ENCODE data around the gene TOX2.

The TOX2 gene

DNA sequence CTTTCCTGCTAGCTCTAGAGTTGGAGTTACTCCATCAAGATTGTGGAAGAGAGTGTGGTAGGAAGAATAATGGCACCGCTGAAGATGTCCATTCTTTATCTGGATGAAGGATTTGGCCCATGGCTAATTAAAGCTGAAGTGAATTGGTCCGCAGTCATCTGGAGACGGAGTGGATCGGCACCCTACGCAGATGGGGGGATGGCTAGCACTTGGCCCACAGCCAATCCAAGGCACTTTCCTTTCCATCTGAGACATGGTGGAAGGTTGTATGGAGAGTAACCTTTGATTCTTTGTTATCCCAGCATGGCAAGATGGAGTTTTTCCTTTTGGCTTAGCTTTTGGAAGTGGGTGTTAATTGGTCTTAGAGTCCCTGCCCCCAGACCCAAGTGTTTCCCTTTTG, 184.0 kb downstream of the TOX2 start:
- DNase-seq (ENCODE audit: low read depth, low spot score), result no peak

DNA sequence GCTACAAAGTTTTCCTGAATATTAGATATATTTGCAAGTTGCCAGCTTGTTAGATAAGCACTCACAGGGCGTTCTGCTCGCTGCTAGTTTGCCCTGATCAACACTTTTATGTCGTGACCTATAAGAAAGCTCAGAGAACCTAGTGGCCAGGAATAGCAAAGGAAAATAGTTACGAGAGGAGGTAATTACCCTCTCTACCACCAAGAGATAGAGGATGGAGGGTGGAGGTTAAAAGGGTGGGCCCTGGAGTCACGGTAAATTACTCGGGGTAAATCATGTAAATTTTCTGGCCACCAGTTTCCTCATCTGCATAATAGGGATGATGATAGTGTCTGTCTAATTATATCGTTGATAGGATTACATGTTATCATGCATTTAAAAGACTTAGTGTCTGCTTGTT, 185.2 kb downstream of the TOX2 start:
- DNase-seq (ENCODE audit: low read depth, low spot score), result no peak

DNA sequence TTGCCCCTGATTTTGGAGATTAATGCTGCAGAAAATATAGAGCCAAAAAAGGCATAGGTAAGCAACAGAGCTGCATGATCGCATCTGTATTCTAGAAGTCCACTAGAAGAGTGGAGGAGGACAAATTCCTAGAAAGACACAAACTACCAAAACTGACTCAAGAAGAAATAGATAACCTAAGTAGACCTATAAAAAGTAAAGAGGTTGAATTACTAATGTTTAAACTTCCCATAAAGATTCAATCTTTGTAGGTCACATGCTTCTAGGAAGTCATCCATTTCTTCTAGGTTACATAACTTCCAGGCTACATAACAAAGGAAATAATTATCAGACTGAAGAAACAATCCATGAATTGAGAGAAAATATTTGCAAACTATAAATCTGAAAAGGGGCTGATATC, 187.9 kb downstream of the TOX2 start:
- no peak for DNase-seq (ENCODE audit: low read depth, low spot score)

DNA sequence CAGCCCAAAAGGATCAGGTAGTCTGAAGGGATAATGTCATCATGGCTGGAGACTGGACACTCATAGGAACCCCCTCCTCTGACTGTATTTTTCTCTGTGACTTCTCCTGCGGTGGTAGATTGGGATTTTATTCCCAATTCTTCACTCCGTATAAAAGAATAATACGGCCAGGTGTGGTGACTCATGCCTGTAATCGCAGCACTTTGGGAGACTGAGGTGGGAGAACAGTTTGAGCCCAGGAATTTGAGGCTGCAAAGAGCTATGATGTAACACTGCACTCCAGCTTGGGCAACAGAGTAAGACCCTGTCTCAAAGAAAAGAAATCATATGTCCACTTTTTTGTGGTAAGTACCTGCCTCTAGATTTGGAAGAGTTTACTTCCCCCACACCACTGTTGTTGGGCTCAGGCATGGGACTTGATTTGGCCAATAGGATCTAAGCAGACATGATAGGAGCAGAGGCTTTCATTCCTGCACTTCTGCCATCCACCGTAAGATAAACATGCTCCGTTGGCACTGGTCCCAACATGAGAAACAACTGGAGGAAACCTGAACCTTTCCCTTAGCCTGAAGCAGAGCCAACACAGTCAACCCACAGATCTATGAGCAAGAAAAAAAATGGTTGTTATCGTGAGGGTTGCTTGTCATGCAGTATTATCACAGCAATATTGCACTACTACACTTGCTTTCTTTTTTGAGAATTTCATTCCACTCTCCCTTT, 190.3 kb downstream of the TOX2 start:
- no peak for DNase-seq (ENCODE audit: low read depth, low spot score)

DNA sequence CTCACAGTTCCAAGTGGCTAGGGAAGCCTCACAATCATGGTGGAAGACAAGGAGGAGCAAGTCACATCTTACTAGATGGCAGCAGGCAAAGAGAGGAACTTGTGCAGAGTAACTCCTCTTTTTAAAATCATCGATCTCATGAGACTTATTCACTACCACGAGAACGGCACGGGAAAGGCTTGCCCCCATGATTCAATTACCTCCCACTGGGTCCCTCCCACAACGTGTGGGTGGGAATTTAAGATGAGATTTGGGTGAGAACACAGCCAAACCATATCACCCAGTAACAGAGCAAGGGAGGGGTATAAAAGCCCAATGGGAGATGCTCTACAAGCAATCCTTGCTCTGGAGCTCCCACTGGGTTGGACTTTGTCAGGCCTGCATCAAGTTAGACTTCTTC, 192.0 kb downstream of the TOX2 start:
- no peak for DNase-seq (ENCODE audit: low read depth, low spot score)

DNA sequence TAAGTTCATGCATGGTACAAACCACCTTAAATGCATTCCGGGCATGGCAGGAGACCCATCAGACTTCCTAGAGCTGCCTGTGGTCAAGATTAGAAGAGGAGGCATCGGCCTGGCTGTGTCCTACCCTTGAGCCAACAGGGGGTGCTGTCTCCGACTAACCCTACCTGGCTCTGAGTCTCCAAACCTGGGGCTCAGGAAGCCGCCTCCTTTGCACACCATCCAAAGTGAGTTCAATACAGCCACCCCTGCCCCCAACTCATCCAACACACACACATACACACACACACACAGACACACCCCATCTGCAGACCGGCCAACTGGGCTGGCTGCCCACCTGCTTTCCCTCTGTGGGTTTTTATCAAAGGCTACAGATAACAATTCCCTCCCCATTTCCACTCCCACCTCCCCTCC, 195.3 kb downstream of the TOX2 start:
- DNase-seq (ENCODE audit: low read depth, low spot score), result no peak

DNA sequence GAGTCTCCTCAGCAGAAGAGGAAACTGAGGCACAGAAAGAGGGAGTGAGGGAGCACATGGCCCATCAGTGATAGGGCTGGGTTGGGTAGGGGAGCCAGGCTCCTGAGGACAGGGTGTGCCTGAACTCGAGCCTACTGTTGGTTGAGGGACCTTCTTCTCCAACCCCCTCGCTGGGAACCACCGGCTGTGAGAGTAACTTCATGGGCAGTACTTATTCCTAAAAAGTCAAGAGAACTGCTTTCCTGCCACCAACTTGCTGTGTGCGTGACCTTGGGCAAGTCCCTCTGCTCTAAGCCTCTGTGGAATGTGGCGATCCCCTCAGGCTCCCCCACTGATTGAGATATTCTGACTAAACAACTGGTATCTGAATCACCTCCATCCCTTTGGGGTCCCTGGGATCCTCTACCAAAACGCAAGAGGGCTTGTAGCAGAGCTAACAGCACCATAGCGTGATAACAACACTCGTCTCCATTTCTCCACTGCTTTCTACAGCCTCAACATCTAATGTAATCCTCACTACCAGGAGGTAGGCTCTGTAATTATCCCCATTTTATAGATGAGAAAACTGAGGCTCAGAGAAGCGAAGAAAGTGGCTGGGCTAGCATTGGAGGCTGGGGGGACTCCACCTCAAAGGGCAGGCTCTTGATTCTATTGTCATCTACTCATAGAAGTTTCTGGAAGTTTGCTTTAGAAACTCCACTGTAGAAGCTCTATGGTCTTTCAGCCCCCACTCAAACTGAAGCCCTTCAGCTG, 196.3 kb downstream of the TOX2 start:
- DNase-seq (ENCODE audit: low read depth, low spot score), result no peak

DNA sequence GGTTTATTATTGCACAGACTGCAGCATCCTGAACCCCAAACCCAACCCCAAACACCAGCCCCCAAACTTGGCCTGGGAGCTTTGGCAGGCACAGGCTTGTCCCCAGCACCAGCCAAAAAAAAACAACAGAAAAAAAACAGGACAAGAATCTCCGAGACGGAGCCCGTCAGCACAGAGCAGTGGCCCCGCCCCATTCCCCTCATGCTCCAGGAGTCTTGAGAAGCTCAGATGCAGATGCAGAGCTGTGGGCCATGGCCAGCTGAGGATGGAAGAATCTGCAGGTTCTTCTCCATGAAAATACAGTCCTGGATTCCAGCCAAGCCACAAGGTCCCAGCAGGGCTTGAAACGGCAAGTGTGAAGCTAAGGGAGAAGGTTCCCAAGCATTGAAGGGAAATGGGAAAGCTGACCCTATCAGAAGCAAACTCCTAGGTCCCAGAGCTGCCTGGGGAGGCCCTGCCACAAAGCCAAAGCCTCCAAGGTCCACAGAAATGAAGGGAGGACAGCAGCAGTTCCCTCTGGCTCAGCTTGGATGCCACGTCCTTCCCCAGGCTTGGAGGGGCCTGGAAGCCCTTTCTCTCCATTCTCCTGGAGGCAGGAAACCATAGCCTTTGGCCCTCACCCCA, 197.2 kb downstream of the TOX2 start:
- no peak for DNase-seq (ENCODE audit: low read depth, low spot score)

DNA sequence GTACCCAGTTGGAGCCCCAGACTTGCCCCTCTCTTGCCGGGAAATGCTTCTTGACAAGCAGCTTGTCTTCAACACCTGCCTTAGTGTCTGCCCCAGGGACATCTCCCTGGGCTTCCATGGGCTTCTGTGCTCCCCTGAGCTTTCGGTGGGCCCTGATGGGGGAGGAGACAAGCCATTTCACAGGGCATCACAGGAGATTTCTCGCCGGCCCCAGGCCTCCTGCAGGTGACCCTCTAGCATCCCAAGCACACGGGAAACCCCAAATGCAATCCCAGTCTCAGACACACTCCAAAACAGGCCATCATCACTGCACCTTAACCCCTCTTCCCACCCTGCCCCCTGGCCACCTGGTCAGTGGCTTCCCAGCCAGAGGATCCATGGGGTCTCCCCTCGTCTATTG, 197.8 kb downstream of the TOX2 start:
- no peak for DNase-seq (ENCODE audit: low read depth, low spot score)

DNA sequence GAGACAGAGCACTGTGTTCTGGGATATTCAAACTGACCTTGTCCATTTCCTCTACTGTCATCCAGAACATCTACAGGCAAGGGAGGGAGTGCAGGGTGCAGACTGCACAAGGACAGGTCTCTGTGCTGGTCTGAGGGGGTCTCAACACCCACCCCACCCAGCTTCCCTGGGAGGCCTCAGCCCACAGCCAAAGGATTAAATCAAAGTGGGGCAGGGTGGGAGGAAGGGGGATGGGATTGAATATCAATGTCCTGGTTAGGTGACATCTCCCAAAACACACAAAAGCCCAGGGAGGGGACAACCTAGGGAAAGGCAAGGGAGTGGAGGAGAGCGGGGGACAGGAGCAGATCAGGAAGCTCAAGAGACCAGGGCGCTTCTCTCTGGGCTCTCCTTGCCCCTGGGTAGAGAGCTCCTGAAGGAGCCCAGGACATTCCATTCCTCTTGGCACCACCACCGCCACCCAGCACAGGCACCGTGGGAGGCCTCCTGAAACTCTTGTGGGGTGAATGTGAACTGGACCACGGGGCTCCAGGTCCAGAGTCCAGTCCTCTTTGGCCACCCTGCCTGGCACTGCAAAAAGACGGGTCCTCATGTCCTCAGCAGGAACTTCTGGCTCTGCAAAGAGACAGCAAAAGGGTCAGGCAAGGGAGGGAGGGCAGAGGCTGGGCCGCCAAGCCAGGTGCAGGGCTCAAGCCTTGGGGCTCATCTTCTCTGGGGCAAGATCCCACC, 198.4 kb downstream of the TOX2 start:
- no peak for DNase-seq (ENCODE audit: low read depth, low spot score)

DNA sequence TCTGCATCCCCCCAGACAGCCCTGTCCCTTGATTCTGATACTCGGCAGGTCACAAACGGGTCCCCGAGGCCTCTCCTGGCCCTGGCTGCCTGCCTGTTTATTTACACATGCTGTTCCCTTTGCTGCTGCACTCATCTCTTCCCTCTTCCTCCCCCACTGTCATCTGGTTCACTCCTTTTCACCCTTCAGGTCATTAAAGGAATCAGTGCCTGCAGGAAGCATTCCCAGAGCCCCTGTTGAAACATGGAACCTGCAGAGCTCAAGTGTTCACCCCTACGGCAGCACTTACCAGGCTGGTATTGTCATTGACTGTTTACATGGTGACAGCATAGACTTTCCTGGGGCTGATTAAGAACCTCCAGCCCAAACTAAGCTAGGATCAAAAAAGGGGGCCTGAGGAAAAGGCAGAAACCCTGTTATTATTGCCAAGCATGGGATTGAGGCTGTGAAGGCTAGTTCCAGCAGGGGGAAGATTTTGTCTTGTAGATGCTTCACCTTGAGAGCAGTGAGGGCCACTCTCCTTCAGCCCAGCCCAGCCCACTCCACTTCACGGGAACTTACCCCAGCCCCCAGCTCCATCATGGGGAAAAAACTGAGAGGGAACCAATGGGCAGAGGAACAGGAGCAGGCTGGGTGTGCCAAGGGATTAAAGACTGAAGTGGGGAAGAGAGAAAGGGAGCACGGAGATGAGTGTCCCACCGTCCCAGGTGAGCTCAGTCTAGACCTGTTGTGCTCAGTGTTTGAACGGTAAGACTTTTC, 199.1 kb downstream of the TOX2 start:
- no peak for DNase-seq (ENCODE audit: low read depth, low spot score)

DNA sequence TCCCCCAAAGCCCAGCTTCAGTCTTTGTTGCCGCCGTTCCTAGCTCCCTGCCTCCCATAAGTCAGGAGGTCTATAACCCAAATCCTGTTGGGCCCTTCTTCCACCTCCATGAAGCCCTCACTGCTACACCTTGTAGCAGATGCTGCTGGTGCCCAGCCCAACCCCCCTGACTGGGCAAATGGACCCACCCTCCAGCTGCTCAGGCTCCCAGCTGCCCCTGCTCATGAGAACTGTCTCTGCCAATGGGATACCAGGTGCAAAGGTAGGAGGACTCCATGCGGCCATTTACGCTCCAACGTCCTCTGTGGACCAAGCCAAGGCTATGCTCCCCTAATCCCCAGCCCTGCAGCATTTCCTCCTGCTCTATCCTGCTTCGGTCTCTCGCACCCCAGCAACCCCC, 200.5 kb downstream of the TOX2 start:
- no peak for DNase-seq (ENCODE audit: low read depth, low spot score)

DNA sequence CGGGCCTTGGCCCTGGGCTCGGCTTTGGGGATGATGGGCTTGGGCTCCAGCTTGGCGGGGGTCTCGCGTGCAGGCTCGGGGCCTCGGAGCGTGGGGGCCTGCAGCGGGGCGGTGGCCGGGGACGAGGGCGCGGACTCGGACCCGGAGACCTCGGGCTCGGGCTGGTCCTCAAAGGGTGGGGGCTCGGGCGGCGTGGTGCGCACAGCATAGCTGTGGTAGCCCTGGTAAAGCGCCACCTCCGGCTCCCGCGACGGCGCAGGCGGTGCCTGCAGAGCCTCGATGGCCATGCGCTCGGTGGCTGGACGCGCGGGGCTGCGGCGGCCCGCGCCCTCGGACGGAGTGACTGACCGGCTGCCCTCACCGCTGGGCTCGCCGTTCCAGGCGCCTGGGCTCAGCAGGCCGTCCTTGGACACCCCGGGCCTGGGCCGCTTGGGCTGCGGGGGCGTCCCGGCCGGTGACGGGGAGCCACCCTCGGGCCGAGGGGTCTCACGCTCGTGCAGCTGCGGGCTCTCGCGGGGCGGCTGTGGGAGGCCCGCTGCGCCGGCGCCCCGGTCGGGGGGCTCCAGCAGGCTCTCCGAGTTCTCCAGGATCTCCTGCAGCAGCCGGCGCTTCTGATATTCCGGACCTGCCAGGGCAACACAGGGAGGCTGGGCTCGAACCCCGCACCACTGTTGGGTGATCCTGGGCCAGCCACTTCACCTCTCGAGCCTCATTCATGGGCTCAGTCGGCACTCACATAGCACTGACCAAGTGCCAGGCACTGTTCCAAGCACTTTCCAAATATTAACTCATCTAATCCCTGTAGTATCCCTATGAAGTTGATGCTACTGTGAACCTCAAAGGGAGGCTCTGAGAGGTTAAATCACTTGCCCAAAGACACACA, 201.4 kb downstream of the TOX2 start:
- no peak for DNase-seq (ENCODE audit: low read depth, low spot score)

DNA sequence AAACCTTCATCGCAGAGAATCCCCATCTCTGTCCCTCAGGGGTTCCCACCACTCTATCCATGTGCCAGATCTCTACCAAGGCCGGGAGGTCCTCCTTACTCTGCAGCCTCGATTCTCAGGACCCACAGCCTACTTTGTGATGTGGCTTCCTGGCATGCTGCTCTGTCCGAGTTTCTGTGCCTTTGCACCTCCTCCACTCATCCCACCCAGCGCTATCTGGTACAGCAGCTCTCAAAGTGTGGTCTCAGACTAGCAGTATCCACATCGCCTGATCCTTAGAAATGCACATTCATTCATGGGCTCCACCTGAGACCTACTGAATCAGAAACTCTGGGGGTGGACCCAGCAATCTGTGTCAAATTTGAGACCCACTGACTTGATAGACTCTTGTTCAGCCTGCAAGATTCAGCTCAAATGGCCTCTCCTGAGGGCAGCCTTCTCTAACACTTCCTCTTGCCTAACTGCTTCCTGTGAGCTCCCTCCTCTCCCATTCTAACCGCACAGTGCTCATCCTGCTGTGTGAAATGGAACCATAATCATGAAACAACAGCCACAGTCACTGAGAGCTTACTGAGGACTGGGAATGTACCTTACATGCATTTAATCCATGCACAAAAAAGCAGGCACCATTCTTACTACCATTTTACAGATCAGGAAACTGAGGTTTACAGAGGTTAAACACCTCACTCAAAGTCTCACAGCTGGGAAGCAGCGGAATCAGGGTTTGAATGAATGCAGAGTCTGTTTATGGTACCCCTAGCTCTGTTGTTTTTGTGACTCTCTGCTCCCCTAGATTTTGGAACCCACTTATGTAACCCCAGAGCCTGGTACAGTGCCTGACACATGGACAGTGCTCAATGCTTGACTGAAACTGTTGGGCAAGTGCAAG, 202.9 kb downstream of the TOX2 start:
- DNase-seq (ENCODE audit: low read depth, low spot score), result no peak

DNA sequence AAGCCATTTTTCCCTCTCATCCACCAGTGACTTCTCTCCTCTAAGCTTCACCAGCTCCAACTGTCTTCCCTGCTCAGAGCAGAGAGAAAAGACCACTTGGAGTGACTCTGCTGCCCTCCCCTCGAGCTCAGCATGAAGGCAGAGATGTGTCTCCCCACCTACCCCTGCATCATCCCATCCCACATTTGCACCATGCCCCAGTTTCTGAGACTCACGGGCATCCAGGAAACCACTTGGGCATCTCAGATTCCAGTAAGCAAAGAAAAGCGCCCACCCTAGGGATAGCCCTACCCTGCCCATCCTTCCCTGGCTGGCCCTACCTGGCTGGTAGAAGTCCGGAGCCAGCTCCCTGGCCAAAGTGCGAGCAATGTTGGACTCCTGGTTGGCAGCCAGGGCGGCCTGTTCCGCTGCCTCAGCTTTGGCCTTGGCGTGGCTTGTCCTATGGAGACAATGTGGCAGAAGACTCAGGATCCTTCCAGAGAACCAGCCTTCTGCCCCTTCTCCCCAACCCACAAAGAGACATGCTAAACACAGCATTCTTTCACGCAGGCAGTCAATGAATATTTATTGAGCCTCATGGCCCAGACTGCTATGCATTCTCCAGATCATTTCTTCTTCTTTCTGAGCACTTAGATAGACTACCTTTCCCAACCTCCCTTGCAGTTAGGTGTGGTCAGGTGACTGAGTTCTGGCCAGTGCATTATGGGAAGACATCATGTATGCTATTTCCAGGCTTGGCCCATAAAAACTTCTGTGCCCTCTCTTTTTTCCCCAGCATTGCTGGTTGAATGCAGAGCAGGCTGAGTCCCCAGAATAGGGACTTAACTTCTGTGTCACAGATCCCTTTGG, 203.8 kb downstream of the TOX2 start:
- no peak for DNase-seq (ENCODE audit: low read depth, low spot score)

All from activated CD4-positive, CD25-positive, alpha-beta regulatory T cell treated with anti-CD3 and anti-CD28 coated beads, Interleukin-2, amount 50 U/mL, for 16 hours (primary cell).